Stimulated activated naive B cell treated with anti-CD40 and anti-IgM and Interleukin-4, amounts not matched to agents 10 μg/mL and 1 μg/mL and 100 μg/mL, for 72 hours (primary cell): Measurements from ENCODE around the gene CNOT3.
A peak's percentile ranks its signal among the peaks of the same experiment; 100 is the strongest.

Experiments used
- ATAC-seq, 2 donors: fragments of 150-1000 bp; cut with Tn5 transposase; replicated peaks; 2 replicates each; pipeline ENCODE4 v1.10.0; 2021; ENCODE audit warnings: moderate library complexity in 1 of 2
- DNase-seq: peaks from one replicate; pipeline ENCODE4 v3.0.0; 2021
- H3K27ac Mint-ChIP-seq: one replicate; pipeline ENCODE4 v1.8.0; 2022; ENCODE audit warnings: mild to moderate bottlenecking, mixed read lengths
- H3K27me3 Mint-ChIP-seq, 2 donors: one replicate each; pipeline ENCODE4 v1.8.0; 2022; ENCODE audit warnings: mixed read lengths in 2 of 2
- H3K36me3 Mint-ChIP-seq, 2 donors: one replicate each; pipeline ENCODE4 v1.8.0; 2022; ENCODE audit warnings: mixed read lengths in 2 of 2, mild to moderate bottlenecking in 1 of 2
- H3K4me1 Mint-ChIP-seq, 2 donors: one replicate each; pipeline ENCODE4 v1.8.0; 2022; ENCODE audit warnings: mixed read lengths in 2 of 2, mild to moderate bottlenecking in 1 of 2
- H3K4me3 Mint-ChIP-seq, 2 donors: one replicate each; pipeline ENCODE4 v1.8.0; 2022; ENCODE audit warnings: mild to moderate bottlenecking in 2 of 2, mixed read lengths in 2 of 2, moderate library complexity in 1 of 2
- H3K9me3 Mint-ChIP-seq, 2 donors: one replicate each; pipeline ENCODE4 v1.8.0; 2022; ENCODE audit warnings: mixed read lengths in 2 of 2, mild to moderate bottlenecking in 1 of 2

Gene CNOT3

DNA sequence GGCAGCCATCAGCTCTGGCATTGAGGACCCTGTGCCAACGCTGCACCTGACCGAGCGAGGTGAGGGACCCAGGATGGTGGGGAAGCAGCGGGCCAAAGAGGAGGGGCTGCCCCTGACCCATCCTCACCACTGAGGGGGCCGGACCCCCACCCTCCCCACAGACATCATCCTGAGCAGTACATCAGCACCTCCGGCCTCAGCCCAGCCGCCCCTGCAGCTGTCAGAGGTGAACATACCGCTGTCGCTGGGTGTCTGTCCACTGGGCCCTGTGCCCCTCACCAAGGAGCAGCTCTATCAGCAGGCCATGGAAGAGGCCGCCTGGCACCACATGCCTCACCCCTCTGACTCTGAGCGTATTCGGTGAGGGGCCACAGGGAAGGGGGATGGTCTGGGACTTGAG, 14.7 kb downstream of the CNOT3 start:
- H3K9me3 Mint-ChIP-seq, result no peaks in the 10 kb centered on the region
- peaks cover 42 to 55% of the 10 kb centered on the region in 2 donors for H3K36me3 Mint-ChIP-seq
- H3K27me3 Mint-ChIP-seq, result no peaks in the 10 kb centered on the region
- no peak overlapping the region for H3K4me3 Mint-ChIP-seq
- no peak for ATAC-seq
- peaks cover 17 to 31% of the 10 kb centered on the region in 2 donors for H3K4me1 Mint-ChIP-seq
- no peak overlapping the region for H3K27ac Mint-ChIP-seq
- no peak for DNase-seq

DNA sequence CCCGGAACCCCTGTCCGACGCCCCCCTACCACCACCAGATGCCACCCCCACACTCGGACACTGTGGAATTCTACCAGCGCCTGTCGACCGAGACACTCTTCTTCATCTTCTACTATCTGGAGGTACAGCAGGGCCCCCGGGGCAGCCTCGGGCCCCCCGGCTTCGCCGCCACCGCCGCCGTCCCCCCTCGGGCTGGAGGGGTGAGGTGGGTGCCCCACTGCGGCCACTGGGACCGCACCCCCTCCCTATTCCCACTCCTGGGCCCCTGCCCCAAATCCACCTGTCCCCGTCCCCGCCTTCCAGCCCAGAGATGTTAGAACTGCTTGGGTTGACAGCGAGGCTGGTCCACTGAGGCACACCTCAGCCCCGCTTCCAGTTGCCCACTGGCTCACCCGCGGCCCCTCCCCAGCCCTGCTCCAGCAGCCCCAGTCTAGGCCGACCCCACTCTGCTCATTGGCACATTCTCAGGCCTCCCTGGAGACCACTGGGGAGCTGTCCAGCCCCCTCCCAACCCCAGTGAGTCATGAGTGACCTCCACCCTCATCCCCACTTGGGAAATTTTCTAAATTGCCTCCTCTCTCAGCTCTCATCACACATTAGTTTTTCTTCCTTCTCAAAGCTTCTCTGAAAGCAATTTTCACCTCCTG, 15.4 kb downstream of the CNOT3 start:
- H3K4me3 Mint-ChIP-seq, result peak overlapping the region in 1 of 2 donors; percentile 3
- H3K27ac Mint-ChIP-seq, result peak overlapping the region; percentile 49
- peaks cover 42 to 53% of the 10 kb centered on the region in 2 donors for H3K36me3 Mint-ChIP-seq
- H3K9me3 Mint-ChIP-seq, result no peaks in the 10 kb centered on the region
- no peak for ATAC-seq
- peaks cover 17 to 35% of the 10 kb centered on the region in 2 donors for H3K4me1 Mint-ChIP-seq
- H3K27me3 Mint-ChIP-seq, result no peaks in the 10 kb centered on the region
- DNase-seq, result no peak

DNA sequence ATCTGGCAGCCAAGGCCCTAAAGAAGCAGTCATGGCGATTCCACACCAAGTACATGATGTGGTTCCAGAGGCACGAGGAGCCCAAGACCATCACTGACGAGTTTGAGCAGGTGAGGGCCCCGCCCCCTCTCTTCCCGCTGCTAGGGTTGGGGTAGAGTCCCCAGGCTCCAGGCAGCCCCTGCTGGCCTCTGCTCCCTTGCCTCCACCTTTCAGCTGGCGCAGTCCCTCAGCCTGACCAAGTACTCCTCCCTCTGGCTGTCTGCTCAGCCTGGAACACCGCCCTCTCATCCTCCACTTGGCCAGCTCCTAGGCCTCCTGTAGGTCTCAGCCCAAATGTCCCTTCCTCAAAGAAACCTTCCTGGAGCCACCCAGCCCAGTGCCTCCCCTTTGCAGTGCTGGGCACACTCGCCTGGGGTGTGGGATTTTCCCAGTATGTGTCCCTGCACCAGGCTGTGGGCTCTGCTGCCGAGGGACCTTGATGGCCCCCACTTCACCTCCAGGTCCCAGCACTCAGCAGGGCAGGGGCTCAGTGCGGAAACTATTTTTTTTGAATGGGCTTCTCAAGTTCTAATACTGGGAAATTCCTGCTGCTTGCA, 16.3 kb downstream of the CNOT3 start:
- DNase-seq, result no peak
- Mint-ChIP-seq H3K27me3 (no peaks in the 10 kb centered on the region), H3K4me3 (no peak overlapping the region), H3K36me3 (peaks cover 40 to 54% of the 10 kb centered on the region in 2 donors), H3K27ac (peak overlapping the region; percentile 16), H3K9me3 (no peaks in the 10 kb centered on the region), H3K4me1 (peaks cover 25 to 42% of the 10 kb centered on the region in 2 donors)
- no peak for ATAC-seq

DNA sequence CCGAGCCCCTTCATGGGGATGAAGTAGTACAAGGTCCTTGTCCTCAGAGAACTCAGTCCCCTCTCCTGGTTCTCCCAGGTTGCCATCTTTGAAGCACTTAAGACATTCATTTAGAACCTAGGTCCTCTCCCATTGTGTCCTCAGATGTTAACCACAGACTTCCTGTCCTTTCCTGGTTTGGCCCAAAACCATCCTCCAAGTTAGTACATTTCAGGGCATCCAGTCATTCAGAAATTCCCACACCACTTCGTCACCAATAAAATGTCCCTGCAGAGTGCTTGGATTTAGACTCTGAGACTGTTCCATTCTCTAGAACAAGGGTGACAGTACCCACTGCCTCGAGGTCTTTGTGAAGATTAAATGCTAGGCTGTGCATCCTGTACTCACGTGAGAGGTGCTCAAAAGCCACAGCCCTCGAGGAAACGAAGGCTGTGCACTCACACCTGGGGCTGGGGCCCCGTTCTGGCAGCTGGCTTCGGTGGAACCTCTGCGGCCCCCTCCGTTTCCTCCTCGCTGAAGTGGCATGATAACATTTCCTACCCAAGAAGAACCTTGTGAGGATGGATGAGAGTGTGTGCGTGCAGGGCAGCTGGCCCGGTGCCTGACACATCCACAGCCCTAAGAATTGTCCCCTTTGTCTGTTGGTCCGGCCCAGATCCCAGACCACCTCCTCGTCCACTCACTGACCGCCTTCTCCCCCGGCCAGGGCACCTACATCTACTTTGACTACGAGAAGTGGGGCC, 17.2 kb downstream of the CNOT3 start:
- no peaks in the 10 kb centered on the region for H3K9me3 Mint-ChIP-seq
- H3K36me3 Mint-ChIP-seq, result peaks cover 34 to 47% of the 10 kb centered on the region in 2 donors
- H3K4me3 Mint-ChIP-seq, result no peak overlapping the region
- ATAC-seq, result no peak
- DNase-seq, result no peak
- peaks cover 25 to 38% of the 10 kb centered on the region in 2 donors for H3K4me1 Mint-ChIP-seq
- H3K27ac Mint-ChIP-seq, result no peak overlapping the region
- no peaks in the 10 kb centered on the region for H3K27me3 Mint-ChIP-seq

DNA sequence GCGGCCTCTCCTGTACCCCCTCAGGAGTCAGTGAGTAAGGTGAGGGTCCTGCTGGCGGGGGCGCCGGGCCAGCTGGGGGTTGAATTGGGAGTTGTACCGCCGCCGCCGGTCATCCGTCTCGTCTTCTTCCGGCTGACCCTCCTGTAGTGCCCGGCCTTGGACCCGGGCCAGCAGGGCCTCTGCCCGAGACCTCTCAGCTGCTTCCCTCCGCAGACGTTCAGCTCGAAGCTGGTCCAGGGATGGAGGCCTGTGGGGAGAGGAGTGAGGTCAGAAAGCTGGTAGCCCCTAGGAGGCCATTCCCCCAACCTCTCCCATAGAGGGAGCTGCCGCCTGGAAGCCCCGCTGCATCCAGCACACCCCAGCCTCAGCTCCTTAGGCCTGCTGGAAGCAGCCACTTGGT, 18.1 kb downstream of the CNOT3 start:
- Mint-ChIP-seq H3K36me3 (peaks cover 29 to 40% of the 10 kb centered on the region in 2 donors), H3K4me3 (no peak overlapping the region), H3K27me3 (no peaks in the 10 kb centered on the region), H3K27ac (no peak overlapping the region), H3K4me1 (peaks cover 31 to 41% of the 10 kb centered on the region in 2 donors), H3K9me3 (no peaks in the 10 kb centered on the region)
- no peak for ATAC-seq
- no peak for DNase-seq

DNA sequence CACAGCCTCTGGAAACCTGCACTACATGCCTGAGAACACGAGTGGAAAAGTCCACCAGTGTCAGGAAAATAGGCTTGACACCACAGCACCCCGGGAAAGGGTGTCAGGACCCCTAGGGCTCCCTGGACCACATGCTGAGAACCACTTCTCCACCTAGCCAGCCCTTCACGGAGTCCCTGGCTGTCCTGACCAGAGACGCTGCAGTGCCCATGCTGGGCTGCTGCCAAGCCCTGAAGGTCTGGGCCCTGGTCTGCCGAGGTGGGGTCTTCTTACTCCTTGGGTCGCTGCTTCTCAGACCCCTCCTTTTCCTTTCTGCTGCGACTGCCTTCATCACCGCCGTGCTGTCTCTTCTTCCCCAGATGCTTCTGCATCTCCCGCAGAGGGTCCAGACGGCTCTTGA, 18.9 kb downstream of the CNOT3 start:
- peak overlapping the region; percentile 80 for H3K27ac Mint-ChIP-seq
- H3K4me3 Mint-ChIP-seq, result peak overlapping the region in 1 of 2 donors; percentile 11
- DNase-seq, result no peak
- H3K36me3 Mint-ChIP-seq, result peaks cover 23 to 33% of the 10 kb centered on the region in 2 donors
- no peak for ATAC-seq
- no peaks in the 10 kb centered on the region for H3K27me3 Mint-ChIP-seq
- no peaks in the 10 kb centered on the region for H3K9me3 Mint-ChIP-seq
- peaks cover 35 to 47% of the 10 kb centered on the region in 2 donors for H3K4me1 Mint-ChIP-seq

DNA sequence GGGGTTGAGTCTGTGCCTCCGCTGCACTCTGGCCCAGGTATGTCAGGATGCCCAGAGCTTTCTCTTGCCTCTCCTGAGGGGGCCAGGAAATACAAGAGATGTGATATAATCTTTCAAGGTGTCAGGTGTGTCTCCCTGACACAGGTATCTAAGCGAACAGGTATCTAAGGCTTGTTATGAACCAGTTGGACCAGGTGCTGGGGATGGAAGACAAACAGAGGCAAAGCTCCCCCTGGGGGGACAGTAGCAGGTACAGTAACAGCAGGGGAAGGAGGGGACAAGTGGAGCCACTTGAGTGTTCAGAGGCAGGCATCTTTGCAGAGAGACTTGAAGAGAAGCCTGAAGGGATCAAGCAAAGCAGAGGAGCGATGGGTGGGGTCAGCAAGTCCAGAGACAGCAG, 19.4 kb downstream of the CNOT3 start:
- Mint-ChIP-seq H3K4me3 (peak overlapping the region; percentile 11 to 22), H3K9me3 (no peaks in the 10 kb centered on the region), H3K27me3 (no peaks in the 10 kb centered on the region), H3K27ac (peak overlapping the region; percentile 80), H3K36me3 (peaks cover 23 to 31% of the 10 kb centered on the region in 2 donors), H3K4me1 (peaks cover 36 to 51% of the 10 kb centered on the region in 2 donors)
- ATAC-seq (no peak), DNase-seq (no peak)

DNA sequence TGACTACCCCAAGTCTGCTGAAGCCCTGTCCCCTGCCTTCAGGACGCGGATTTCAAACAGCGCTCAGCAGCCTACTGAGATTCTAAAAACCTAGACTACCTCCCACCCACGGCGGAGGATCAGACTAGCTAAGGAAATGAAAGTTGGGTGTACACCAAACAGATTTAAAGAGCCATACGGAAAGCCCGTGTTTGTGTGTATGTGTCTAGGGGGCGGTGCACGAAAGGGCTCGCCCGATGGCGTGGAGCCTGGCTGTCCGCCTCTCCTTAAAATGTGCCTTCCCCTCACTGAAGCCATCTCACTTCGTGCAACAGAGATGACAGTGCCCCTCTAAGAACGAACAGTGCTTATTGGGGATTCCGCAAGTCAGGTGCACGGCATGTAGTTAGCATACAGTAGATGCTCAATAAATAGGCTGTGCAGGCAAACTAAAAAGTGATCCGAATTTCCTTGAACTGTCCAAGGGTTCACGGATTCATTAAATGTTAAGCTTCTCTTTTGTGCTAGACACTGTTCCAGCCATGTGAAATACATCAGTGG, 21.3 kb downstream of the CNOT3 start:
- peaks cover 37 to 54% of the 10 kb centered on the region in 2 donors for H3K4me1 Mint-ChIP-seq
- H3K27me3 Mint-ChIP-seq, result peaks cover 6 to 7% of the 10 kb centered on the region in 2 donors
- H3K36me3 Mint-ChIP-seq, result peaks cover 13 to 22% of the 10 kb centered on the region in 2 donors
- DNase-seq (peak; percentile 41), ATAC-seq (peak; percentile 10 to 17)
- peak overlapping the region; percentile 100 for H3K27ac Mint-ChIP-seq
- no peaks in the 10 kb centered on the region for H3K9me3 Mint-ChIP-seq
- peak overlapping the region; percentile 89 to 95 for H3K4me3 Mint-ChIP-seq

DNA sequence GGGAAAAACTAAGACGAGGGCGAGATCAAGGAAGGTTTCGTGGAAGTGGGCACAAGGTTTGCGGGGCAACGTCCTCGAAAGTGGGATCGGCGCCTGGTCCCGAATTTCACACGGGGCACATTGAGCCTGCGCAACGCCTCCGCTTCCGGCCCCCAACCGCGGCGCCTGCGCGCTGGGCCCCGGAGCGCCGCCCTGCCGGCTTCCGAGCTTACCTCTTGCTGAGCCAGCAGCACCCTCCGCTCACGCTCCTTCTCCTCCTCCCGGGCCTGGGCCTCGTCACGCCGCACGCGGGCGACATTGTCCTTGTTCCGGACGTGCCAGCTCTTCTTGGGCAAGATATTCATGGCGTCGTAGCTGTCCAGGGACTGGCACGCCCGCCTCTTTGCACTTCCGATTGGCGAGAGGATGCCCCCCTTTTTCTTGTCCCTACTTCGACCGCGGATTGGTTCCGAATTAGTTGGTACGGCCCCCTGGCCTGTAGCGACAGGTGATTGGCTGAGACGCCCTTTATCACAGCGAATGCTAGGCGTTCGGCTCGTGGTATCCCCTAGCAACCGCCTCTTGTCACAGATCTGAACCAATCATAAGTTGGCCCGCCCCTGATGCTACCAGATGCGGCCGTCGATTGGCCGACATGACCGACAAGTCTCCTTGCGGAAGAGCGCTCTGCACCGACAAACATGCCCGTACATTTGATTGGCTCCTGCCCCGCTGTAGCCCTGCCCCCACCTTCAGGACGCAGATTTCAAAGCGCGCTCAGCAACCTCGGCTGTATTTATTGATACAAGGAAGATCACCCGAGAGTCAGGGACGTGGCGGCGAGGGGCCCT, 22.0 kb downstream of the CNOT3 start, which contains the start of gene LENG1:
Gene LENG1, minus strand, starts transcription at position 370 of the 830 bp plus-strand sequence. Its CDS starts 26 bp downstream, at position 344.
- H3K36me3 Mint-ChIP-seq, result peaks cover 10 to 18% of the 10 kb centered on the region in 2 donors
- peak within 1 kb of the TSS; percentile 100 for H3K27ac Mint-ChIP-seq

DNA sequence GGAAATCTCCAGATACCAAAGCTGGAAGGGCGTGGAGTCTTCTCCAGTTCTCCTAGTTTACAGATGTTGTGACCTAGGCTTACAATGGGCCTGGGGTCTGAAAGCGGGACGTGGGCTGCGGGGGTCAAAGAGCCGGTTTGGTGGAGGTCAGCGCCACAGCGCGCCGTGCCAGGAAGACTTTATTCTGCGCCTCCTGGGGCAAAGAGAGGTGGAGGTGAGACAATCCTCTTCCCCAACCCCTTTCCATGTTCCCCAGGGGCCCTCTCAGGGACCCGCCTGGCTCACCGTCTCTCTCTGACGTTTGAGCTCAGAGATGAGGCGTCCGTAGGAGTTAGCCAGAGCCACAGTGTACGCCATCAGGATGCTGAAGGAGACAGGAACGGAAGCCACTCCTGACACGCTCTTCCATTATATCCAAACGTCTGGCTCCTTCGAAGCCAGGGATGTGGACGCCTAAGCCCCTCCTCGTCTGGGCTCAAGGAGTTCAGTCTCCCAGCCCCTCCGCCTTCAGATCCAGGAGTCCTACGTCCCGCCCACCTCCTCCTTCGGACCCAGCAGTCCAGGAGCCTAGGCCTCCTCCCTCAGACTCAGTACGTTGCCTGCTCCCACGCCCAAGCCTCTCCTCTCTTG, 22.7 kb downstream of the CNOT3 start:
- peaks cover 19 to 21% of the 10 kb centered on the region in 2 donors for H3K27me3 Mint-ChIP-seq
- peak overlapping the region; percentile 89 to 95 for H3K4me3 Mint-ChIP-seq
- no peak for DNase-seq
- H3K4me1 Mint-ChIP-seq, result peaks cover 40 to 55% of the 10 kb centered on the region in 2 donors
- H3K36me3 Mint-ChIP-seq, result peaks cover 10 to 14% of the 10 kb centered on the region in 2 donors
- peak overlapping the region; percentile 100 for H3K27ac Mint-ChIP-seq
- no peaks in the 10 kb centered on the region for H3K9me3 Mint-ChIP-seq
- no peak for ATAC-seq

More for the DNA sequence above, 22.0 kb downstream of the CNOT3 start, which contains the start of gene LENG1:
- Mint-ChIP-seq H3K27me3 (peaks cover 12 to 14% of the 10 kb centered on the region in 2 donors), H3K4me1 (peaks cover 39 to 56% of the 10 kb centered on the region in 2 donors), H3K4me3 (peak within 1 kb of the TSS; percentile 89 to 95), H3K9me3 (no peaks in the 10 kb centered on the region)
- DNase-seq, result peak; percentile 100
- peak; percentile 91 to 93 for ATAC-seq

DNA sequence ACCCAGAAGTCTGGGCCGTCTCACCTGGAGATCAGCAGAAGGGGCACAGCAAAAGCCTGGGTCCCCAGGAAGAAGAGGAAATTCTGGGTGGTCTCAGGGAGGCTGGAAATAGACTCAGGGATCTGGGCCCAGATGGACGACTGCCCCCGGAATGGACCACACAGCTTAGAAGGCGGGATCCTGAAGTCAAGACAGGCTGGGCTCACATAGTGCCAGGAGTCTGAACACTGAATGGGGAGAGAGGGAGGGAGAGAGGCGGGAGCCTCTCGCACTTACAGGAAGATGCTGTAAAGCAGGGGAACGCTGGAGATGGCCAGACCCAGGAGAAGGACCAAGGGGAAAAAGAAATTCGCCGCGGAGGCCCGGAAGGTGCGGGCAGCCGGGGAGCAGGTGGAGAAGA, 23.3 kb downstream of the CNOT3 start:
- Mint-ChIP-seq H3K27ac (peak overlapping the region; percentile 100), H3K4me3 (peak overlapping the region; percentile 89 to 95), H3K4me1 (peaks cover 42 to 55% of the 10 kb centered on the region in 2 donors), H3K9me3 (no peaks in the 10 kb centered on the region), H3K36me3 (peaks cover 7 to 14% of the 10 kb centered on the region in 2 donors), H3K27me3 (peaks cover 25 to 27% of the 10 kb centered on the region in 2 donors)
- ATAC-seq (no peak), DNase-seq (no peak)

DNA sequence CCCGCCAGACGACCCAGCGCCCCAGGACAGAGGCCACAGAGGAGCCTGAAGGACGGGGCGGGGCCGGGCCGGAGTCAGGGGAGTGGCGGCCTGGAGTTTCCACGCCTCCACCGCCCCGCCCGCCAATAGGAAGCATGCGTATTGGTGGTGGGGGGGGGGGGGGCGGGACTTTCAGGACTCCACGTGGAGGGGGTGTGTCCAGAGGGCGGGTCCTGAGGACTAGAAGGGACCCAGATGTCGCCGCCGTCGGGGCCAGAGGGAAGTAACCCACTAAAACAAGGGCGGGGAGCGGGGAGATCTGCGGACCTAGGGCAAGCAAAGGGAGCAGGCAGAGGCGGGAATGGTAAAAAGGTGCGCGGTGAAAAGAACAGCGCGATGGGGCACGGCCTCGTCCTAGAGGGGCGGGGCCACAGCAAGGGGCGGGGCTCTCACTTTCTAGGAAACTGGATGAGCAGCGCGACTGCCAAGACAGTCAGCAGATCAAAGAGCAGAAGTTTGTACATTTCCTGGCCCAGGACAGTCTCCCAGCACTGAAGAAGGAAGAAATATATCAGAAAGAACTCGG, 24.8 kb downstream of the CNOT3 start:
- peak overlapping the region; percentile 85 to 86 for H3K4me3 Mint-ChIP-seq
- peak overlapping the region; percentile 28 for H3K27ac Mint-ChIP-seq
- H3K9me3 Mint-ChIP-seq, result no peaks in the 10 kb centered on the region
- peaks cover 0 to 7% of the 10 kb centered on the region in 2 donors for H3K36me3 Mint-ChIP-seq
- H3K27me3 Mint-ChIP-seq, result peaks cover 27 to 39% of the 10 kb centered on the region in 2 donors
- H3K4me1 Mint-ChIP-seq, result peaks cover 36 to 50% of the 10 kb centered on the region in 2 donors
- peak; percentile 22 to 38 for ATAC-seq
- DNase-seq, result peak; percentile 70

DNA sequence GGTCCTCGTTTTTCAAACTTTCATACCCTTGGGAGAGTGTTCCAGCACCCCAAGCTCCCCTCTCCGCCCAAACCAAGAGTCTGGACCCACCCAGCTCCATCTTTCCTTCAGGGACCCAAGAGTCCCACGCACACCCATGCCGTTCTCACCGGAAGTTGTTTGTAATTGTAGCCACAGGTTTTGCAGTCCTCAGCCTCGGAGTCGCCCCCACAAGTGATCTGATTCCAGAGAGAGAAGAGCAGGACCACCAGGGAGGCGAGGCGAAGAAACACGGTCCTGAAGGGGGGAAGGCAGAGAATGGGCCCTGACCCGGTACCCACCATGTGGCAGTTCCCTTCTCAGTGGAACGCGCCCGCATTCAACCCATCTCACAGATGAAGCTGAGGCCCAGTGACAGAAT, 25.3 kb downstream of the CNOT3 start:
- ATAC-seq, result no peak
- Mint-ChIP-seq H3K4me3 (peak overlapping the region; percentile 85 to 86), H3K4me1 (peaks cover 36 to 49% of the 10 kb centered on the region in 2 donors), H3K9me3 (no peaks in the 10 kb centered on the region), H3K27ac (peak overlapping the region; percentile 81), H3K27me3 (peaks cover 27 to 39% of the 10 kb centered on the region in 2 donors), H3K36me3 (peaks cover 0 to 7% of the 10 kb centered on the region in 2 donors)
- no peak for DNase-seq
